GM11168 (cell line): ENCODE measurements around the gene GMEB2.
"Not testable (repeated sequence)": the region's sequence is repeated elsewhere in the genome, so short reads cannot be mapped to it uniquely, and the experiment has no call there.

Experiments
- in situ Hi-C: fragments of 300-500 bp; cut with MboI; formaldehyde crosslinking; loops from one replicate; pipeline ENCODE4 v1.12.0; 2022; ENCODE audit warnings: low sequenced_read_pairs; ENCODE audit not compliant: unreplicated experiment

GMEB2 gene

DNA sequence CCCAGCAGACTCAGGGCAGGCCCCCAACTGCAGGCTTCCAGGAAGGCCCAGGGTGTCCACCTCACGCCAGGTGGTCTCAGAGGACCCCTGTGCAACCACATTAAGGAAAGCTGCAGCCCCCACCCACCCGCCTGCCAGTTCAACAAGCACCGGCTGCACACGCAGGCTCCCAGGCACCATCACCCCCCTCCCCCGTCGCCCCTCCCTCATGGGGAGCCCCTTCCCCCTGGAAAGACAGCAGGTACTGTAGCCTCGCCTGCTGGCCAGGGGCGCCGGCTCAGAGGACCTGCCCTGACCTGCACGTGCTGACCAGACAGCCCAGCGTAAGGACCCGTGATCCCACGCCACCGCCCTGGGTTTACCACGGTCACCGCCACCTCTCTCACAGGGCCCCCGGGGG, 13.8 kb upstream of the GMEB2 start:
- in situ Hi-C loops: not testable (repeated sequence)

- in situ Hi-C loops: no loop called here
Observed at GRCh38 chr20:63640086-63640485, 13.2 kb upstream of the GMEB2 start.

- in situ Hi-C loops: no loop called here
Observed at GRCh38 chr20:63639093-63639975, 12.4 kb upstream of the GMEB2 start.

DNA sequence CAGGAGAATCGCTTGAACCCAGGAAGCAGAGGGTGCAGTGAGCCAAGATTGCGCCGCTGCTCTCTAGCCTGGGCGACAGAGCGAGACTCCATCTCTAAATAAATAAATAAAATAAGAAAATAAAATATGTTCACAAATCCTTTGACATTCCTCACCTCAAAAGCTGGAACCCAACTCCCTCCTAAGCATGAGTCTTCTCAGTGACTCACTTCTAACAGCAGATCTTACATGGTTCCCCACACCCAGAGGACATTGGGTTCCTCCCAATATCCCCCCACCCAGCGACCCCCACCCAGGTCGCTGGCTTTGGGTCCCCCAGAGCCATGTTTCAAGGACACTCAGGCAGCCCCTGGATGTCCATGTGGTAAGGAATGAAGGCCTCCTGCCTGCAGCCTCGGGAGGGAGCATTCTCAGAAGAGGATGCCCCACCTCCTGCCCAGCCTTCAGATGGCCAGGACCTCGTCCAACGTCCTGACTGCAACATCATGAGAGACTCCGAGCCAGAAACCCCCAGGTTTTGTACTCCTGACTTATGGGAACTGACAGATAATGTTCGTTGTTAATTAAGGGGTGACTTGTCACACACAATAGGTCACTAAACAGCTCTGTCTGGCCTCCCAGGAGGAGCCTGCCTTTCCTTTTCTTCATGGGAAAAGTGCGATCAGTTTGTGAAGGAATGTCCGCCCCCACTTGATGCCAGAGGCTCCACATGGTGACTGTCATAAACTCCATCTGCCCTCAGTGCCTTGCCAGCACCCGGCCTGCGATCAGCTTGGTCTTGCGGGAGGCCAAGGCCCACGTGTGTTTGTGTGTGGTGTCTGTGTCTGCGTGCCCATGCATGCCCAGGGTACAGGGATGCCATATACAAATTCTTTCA, 10.1 kb upstream of the GMEB2 start:
- in situ Hi-C loops: no loop called here

DNA sequence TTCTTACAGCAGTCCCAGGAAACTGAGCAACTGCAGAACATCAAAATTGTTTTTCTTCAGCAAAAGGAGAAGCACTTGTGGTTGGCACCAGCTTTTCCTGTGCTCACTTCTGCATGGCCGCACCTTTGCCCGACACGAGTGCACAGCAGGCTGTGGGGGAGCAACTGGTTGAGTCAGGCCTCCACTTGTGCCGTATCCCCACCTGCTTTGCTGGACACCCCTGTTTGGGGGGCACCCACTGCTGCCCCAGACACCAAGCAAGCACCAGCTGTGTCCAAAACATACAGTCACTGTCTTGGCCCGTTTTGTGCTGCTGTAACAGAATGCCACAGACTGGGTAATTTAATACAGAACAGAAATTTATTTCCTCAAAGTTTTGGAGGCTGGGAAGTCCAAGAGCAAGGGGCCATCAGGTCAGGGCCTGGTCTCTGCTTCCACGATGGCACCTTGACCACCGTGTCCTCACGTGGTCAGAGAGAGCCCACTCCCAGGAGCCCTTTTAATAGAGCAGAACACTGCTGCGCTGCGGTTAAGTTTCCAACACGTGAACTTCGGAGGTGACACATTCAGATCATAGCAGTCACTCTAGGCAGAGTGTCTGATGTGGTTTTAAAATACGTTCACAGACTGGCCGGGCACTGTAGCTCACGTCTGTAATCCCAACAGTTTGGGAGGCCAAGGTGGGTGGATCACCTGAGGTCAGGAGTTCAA, 8.7 kb upstream of the GMEB2 start:
- in situ Hi-C loops: no loop called here

GRCh38 chr20:63633732-63634131, 6.8 kb upstream of the GMEB2 start:
- in situ Hi-C loops: no loop called here

GRCh38 chr20:63631426-63631825, 4.5 kb upstream of the GMEB2 start:
- in situ Hi-C loops: not testable (repeated sequence)

- in situ Hi-C loops: not testable (repeated sequence)
Observed at GRCh38 chr20:63630956-63631355, 4.1 kb upstream of the GMEB2 start.

DNA sequence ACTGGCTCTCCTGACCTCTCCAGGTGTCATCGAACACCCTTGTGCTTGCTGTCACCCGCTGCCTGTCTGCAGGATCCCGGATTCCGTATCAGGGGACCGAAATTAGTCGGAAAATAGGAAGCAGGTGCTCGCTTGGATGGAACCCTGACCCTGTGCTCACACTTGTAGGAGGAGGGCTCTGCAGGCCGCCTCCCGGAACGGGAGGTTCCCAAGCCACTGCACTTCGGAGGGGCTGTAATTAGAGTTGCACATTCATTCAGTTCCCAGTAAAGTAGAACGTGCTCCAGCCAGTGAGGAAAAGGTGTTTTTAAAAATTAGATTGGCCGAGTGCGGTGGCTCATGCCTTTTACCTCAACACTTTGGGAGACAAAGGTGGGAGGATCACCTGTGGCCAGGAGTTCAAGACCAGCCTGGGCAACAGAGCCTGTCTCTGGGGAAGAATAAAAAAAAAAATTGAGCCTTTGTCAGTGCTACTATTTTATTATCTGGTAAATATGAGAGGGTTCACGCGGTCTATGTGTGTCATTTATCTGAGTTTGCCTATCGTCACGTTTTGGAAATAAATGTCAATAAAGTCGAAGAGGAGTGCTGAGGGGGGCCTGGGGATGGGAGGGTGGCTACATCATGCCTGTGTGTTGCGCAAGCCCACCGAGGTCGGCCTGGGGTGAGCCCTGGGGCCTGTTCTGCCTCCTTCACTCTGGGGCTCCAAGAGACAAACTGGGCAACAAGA, 1.5 kb upstream of the GMEB2 start:
- in situ Hi-C loops: no loop called here

DNA sequence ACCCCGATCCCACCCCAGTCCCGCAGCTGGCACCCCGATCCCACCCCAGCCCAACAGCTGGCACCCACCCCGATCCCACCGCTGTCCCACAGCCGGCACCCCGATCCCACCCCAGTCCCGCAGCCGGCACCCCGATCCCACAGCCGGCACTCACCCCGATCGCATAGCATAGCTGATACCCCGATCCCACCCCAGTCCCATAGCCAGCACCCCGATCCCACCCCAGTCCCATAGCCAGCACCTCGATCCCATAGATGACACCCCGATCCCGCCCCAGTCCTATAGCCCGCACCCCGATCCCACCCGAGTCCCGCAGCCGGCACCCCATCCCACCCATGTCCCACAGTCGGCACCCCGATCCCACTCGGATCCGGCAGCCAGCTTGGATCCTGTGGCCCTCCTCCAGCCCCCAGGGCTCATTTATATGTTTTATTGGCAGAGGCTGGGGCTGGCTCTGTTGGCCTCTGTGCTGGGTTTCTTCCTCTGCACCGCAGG, 897 bp upstream of the GMEB2 start:
- in situ Hi-C loops: no loop called here

- in situ Hi-C loops: no loop called here
Observed at GRCh38 chr20:63627129-63627750, 339 bp upstream of the GMEB2 start.

GRCh38 chr20:63625771-63626423, 1.0 kb downstream of the GMEB2 start:
- in situ Hi-C loops: no loop called here

- in situ Hi-C loops: no loop called here
Observed at GRCh38 chr20:63624486-63624885, 2.4 kb downstream of the GMEB2 start.

DNA sequence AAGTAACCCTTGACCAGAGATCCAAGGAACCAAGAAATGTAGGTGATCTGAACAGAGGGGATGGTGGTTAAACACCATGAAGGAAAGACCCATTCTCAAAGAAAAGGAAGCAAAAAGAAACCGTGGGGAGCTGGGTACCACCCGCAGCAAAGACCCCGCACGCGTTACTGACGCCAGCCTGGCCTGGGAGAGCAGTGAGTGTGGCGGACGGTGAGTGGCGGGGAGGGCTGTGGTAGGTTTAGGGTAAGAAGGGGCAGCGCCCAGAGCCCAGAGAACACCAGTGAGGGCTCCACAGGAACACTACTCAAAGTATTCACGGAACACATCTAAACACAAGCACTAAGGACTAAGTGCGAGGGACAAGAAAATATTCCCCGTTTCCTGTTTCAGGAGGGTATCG, 4.2 kb downstream of the GMEB2 start:
- in situ Hi-C loops: no loop called here

- in situ Hi-C loops: no loop called here
Observed at GRCh38 chr20:63622096-63622495, 4.8 kb downstream of the GMEB2 start.

DNA sequence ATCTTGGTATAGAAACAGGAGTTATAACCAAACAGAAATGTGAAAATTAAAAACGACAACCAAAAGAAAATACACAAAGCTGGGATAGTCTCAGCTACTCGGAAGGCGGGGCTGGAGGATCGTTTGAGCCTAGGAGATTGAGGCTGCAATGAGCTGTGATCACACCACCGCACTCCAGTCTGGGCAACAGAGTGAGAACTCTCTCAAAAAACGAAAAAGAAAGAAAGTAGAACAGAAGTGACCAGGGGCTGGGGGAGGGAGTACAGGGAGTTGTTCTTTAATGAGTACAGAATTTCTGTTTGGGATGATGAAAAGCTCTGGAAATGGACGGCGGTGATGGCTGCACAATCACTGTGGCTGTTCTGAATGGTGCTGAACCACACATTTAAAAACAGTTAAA, 5.9 kb downstream of the GMEB2 start:
- in situ Hi-C loops: no loop called here

GRCh38 chr20:63619505-63619904, 7.4 kb downstream of the GMEB2 start:
- in situ Hi-C loops: no loop called here

DNA sequence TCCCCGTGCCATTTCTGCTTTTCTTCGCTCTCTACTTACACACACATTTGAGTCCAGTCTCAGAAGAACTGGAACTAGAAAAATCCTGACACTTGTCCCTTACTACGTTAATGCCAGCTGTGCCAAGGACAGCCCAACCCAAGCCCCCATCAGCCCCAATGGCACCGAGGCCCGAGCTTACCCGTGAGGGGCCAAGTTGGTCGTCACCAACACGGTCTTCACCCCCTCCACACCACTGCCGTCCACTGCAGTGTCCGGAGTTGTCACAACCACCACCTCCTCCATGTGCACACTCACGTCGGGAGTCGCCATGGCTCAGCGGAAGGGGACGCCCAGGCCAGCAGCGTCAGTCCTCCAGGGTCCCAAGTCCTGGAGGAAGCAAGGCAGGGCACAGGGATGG, 7.8 kb downstream of the GMEB2 start:
- in situ Hi-C loops: no loop called here
